Adrenal gland (tissue), 12 donors: Measurements from ENCODE around the gene CDNF. TPM values are rescaled to one million over a fixed set of nuclear protein-coding genes. Genes with fewer than 3 reads are reported as not detected.

ENCODE experiments used
- DNase-seq, 7 donors: peaks; one replicate each; pipeline ENCODE4 v3.0.0-alpha.2; 2019 to 2020
- H3K27ac ChIP-seq, 5 donors: fragments of 200-600 bp; sonication (generic) in 4 of 5; 1 replicate in 3 of 5; 2 replicates in 2 of 5; pipeline versions ENCODE4 v1.5.1 to v1.8.0; 2016 to 2020; ENCODE audit warnings: mild to moderate bottlenecking in 1 of 5
- H3K27me3 ChIP-seq: fragments of 200-600 bp; 2 replicates; pipeline ENCODE4 v1.8.0; 2021
- H3K36me3 ChIP-seq, 2 donors: fragments of 200-600 bp; replicated peaks in 1 of 2; 1 replicate in 1 of 2; 2 replicates in 1 of 2; pipeline versions ENCODE4 v1.5.1 to v1.8.0; 2018 to 2022
- H3K4me1 ChIP-seq, 2 donors: fragments of 200-600 bp; replicated peaks in 1 of 2; 1 replicate in 1 of 2; 2 replicates in 1 of 2; pipeline versions ENCODE4 v1.5.1 to v1.8.0; 2018 to 2021
- H3K4me3 ChIP-seq, 4 donors: fragments of 200-600 bp; sonication (generic) in 3 of 4; one replicate each; pipeline ENCODE4 v1.5.1; 2016 to 2018
- H3K9me3 ChIP-seq, 3 donors: fragments of 200-600 bp; sonication (generic) in 1 of 3; replicated peaks in 1 of 3; 1 replicate in 2 of 3; 2 replicates in 1 of 3; pipeline versions ENCODE4 v1.5.1 to v1.8.0; 2016 to 2021
- CTCF ChIP-seq, 6 experiments: fragments of 450-650 bp in 4 of 6; fragments of 200-600 bp in 2 of 6; sonication (generic) in 1 of 6; IDR thresholded peaks; 1 replicate in 5 of 6; 2 replicates in 1 of 6; pipeline versions ENCODE4 v1.5.1 to v1.8.0; 2016 to 2021; ENCODE audit warnings: antibody characterized with exemption in 6 of 6, mild to moderate bottlenecking in 2 of 6, moderate library complexity in 1 of 6
- POLR2A ChIP-seq, 2 donors: fragments of 450-650 bp; IDR thresholded peaks; one replicate each; pipeline ENCODE4 v1.6.1; 2017; ENCODE audit warnings: antibody characterized with exemption in 2 of 2, mild to moderate bottlenecking in 2 of 2, moderate library complexity in 1 of 2
- WGBS, 4 donors: extraction: QIAGEN DNeasy Blood & Tissue Kit in 2 of 4; methylation state at CpG; one replicate each; pipeline versions ENCODE4 v1.1.5 to v1.1.7; 2013 to 2017; 5-methylcytosine and 5-hydroxymethylcytosine counted together
- intact Hi-C, 2 donors: fragments of 100-400 bp; cut with DNase I; formaldehyde crosslinking; loops; one replicate each; pipeline versions ENCODE4 v1.14.1 to v1.15.0; 2022 to 2023
- polyA plus RNA-seq, 3 donors: library from polyadenylated mRNA; stranded (reverse); fragments of 200-250 nt in 2 of 3; fragments of 350-450 nt in 1 of 3; fragmentation: Illumina TruSeq in 1 of 3; extraction: RNeasy Lipid Tissue Mini Kit (QIAGEN cat#74804) in 1 of 3; gene quantifications; one replicate each; pipeline ENCODE4 v1.2.3, GENCODE V29; 2013 to 2014
- total RNA-seq, 9 donors: library from RNA; depleted of rRNA in 4 of 9; stranded (reverse); fragments of >200 nt in 4 of 9; fragments of 120-200 nt in 1 of 9; fragmentation: NEBNext Ultra II Directional in 1 of 9; extraction: Animal tissue kit (Norgen Biotek cat#: 25700) in 1 of 9; gene quantifications; one replicate each; pipeline versions ENCODE4 v1.1.0 to v1.2.4, GENCODE V29; 2013 to 2023
- donor health status: healthy with polysubstance abuse.
- donor health status: Bipolar disorder and iron deficiency.
- donor health status: DM: yes; HTN: yes; CAD: no.
- donor health status: DM: no; HTN: no; CAD: no.
- donor health status: DM: no; HTN: no; CAD: no.
- donor health status: DM: yes; HTN: yes; CAD: no.

CDNF gene
- total and polyA plus RNA-seq, 12 donors, result 0.97 to 6.6 (median 3.2) TPM

GRCh38 chr10:14859775-14860174, 21.9 kb upstream of the CDNF start:
- no peak for DNase-seq
- no peak for TF ChIP-seq CTCF (IDR thresholded peaks at IDR 0.05)
- TF ChIP-seq POLR2A (IDR thresholded peaks at IDR 0.05), result no peak
- H3K4me1 ChIP-seq, result no peaks in the 10 kb centered on the region
- H3K4me3 ChIP-seq, result no peak overlapping the region
- no peak overlapping the region for H3K27ac ChIP-seq
- H3K27me3 ChIP-seq, result no peaks in the 10 kb centered on the region
- intact Hi-C loops, result no loop called here
- peaks cover 0 to 14% of the 10 kb centered on the region in 2 donors for H3K36me3 ChIP-seq
- H3K9me3 ChIP-seq, result no peaks in the 10 kb centered on the region

DNA sequence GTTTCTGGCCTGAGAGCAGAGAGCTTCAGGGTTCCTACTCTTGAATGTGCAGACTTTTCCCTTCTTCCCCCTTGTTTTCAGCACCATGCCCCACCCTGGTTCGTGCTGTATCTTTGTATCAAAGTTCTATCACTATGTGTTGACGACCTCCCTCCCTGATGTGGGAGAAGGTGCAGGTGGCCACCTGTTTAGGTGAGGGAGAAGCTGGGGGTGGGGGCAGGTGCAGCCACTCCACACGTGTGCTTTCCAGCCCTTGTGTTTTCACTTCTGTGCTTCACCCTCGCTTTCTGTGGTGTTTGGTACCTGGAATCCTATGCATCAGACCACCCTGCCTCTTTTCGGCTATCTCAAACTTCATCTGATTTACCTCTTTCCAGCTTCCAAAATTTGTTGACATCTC, 21.2 kb upstream of the CDNF start:
- intact Hi-C loops, result no loop called here
- peaks cover 0 to 14% of the 10 kb centered on the region in 2 donors for H3K36me3 ChIP-seq
- no peaks in the 10 kb centered on the region for H3K9me3 ChIP-seq
- TF ChIP-seq CTCF (IDR thresholded peaks at IDR 0.05) (no peak), POLR2A (IDR thresholded peaks at IDR 0.05) (no peak)
- H3K27me3 ChIP-seq, result no peaks in the 10 kb centered on the region
- H3K4me3 ChIP-seq, result no peak overlapping the region
- 88 to 93% (median 90%) methylated on average over 5 of the region's 5 CpGs for WGBS, 4 donors
- H3K4me1 ChIP-seq, result no peaks in the 10 kb centered on the region
- no peak for DNase-seq
- H3K27ac ChIP-seq, result no peak overlapping the region

- Histone ChIP-seq H3K4me3 (no peak overlapping the region), H3K27ac (no peak overlapping the region), H3K4me1 (no peaks in the 10 kb centered on the region), H3K36me3 (peaks cover 0 to 14% of the 10 kb centered on the region in 2 donors), H3K9me3 (no peaks in the 10 kb centered on the region), H3K27me3 (no peaks in the 10 kb centered on the region)
- WGBS, 4 donors, result 91 to 97% (median 93%) methylated on average over 6 of the region's 6 CpGs
- DNase-seq, result no peak
- TF ChIP-seq CTCF (IDR thresholded peaks at IDR 0.05) (no peak), POLR2A (IDR thresholded peaks at IDR 0.05) (no peak)
- intact Hi-C loops, result no loop called here
Observed at GRCh38 chr10:14858338-14858960, 20.6 kb upstream of the CDNF start.

GRCh38 chr10:14855453-14855852, 17.6 kb upstream of the CDNF start:
- Histone ChIP-seq H3K4me3 (no peak overlapping the region), H3K27ac (no peak overlapping the region), H3K36me3 (peaks cover 0 to 17% of the 10 kb centered on the region in 2 donors), H3K27me3 (no peaks in the 10 kb centered on the region), H3K9me3 (no peaks in the 10 kb centered on the region), H3K4me1 (no peaks in the 10 kb centered on the region)
- DNase-seq, result no peak
- TF ChIP-seq POLR2A (IDR thresholded peaks at IDR 0.05), result no peak
- no peak for TF ChIP-seq CTCF (IDR thresholded peaks at IDR 0.05)
- intact Hi-C loops, result no loop called here
- WGBS, 4 donors, result 91 to 97% (median 92%) methylated on average over 1 of the region's 1 CpG
